Smooth muscle cell (in vitro differentiated cells): ENCODE data around the gene PRPF6. TPM values are rescaled to one million over a fixed set of nuclear protein-coding genes. Genes with fewer than 3 reads are reported as not detected.

ENCODE experiments used
- DNase-seq: peaks from one replicate; lab custom pipeline; 2025; ENCODE audit not compliant: unreplicated experiment; lab: John Stamatoyannopoulos, UW
- H2AFZ ChIP-seq: fragments of 200-600 bp; sonication (generic); 2 replicates; pipeline ENCODE4 v1.6.0; 2016; ENCODE audit warnings: antibody characterized with exemption, low read depth, mild to moderate bottlenecking
- H3F3A ChIP-seq: fragments of 200-600 bp; sonication (generic); 2 replicates; pipeline ENCODE4 v1.6.0; 2017; ENCODE audit warnings: antibody characterized with exemption, low read depth
- H3K27ac ChIP-seq: fragments of 200-600 bp; sonication (generic); 2 replicates; pipeline ENCODE4 v1.5.1; 2016; ENCODE audit warnings: low read depth, mild to moderate bottlenecking
- H3K27me3 ChIP-seq: fragments of 200-600 bp; sonication (generic); 2 replicates; pipeline ENCODE4 v1.6.1; 2016; ENCODE audit warnings: low read depth, mild to moderate bottlenecking
- H3K36me3 ChIP-seq: fragments of 200-600 bp; sonication (generic); 2 replicates; pipeline ENCODE4 v1.5.1; 2016; ENCODE audit warnings: low read depth
- H3K4me1 ChIP-seq: fragments of 200-600 bp; sonication (generic); 2 replicates; pipeline ENCODE4 v1.5.1; 2016; ENCODE audit warnings: low read depth
- H3K4me2 ChIP-seq: fragments of 200-600 bp; sonication (generic); 2 replicates; pipeline ENCODE4 v1.6.0; 2016; ENCODE audit warnings: mild to moderate bottlenecking
- H3K4me3 ChIP-seq: fragments of 200-600 bp; sonication (generic); 2 replicates; pipeline ENCODE4 v1.5.1; 2016; ENCODE audit warnings: mild to moderate bottlenecking
- H3K79me2 ChIP-seq: fragments of 200-600 bp; sonication (generic); 2 replicates; pipeline ENCODE4 v1.6.0; 2016; ENCODE audit warnings: low read depth, mild to moderate bottlenecking
- H3K9ac ChIP-seq: fragments of 200-600 bp; sonication (generic); 2 replicates; pipeline ENCODE4 v1.6.0; 2016; ENCODE audit warnings: low read depth
- H3K9me3 ChIP-seq: fragments of 200-600 bp; sonication (generic); replicated peaks from 2 replicates; pipeline ENCODE4 v1.5.1; 2016; ENCODE audit warnings: low read depth
- H4K20me1 ChIP-seq: fragments of 200-600 bp; sonication (generic); 2 replicates; pipeline ENCODE4 v1.6.0; 2016; ENCODE audit warnings: low read depth
- WGBS: methylation state at CpG from one replicate; pipeline ENCODE4 v1.1.7; 2016; ENCODE audit warnings: low lambda C conversion rate; 5-methylcytosine and 5-hydroxymethylcytosine counted together
- polyA plus RNA-seq: library from polyadenylated mRNA; unstranded; fragments of >200 nt; fragmentation: Nextera tagmentation; extraction: Ambion mirVana; gene quantifications from 2 replicates; pipeline ENCODE4 v1.2.1, GENCODE V29; 2016
- total RNA-seq: library from RNA; depleted of rRNA; stranded (reverse); fragments of >200 nt; gene quantifications from 2 replicates; pipeline ENCODE4 v1.2.3, GENCODE V29; 2014
- TF ChIP-seq, protein P1 (sequence below): fragments of 200-600 bp; sonication (generic); IDR thresholded peaks from 2 replicates; pipeline ENCODE4 v1.5.1; 2017; ENCODE audit warnings: borderline replicate concordance, mild to moderate bottlenecking, antibody characterized with exemption; ENCODE audit not compliant: insufficient read depth, poor library complexity, severe bottlenecking

The PRPF6 gene
- total and polyA plus RNA-seq, 2 experiments from 2014 or later, result 33.3 to 51.2 TPM

DNA sequence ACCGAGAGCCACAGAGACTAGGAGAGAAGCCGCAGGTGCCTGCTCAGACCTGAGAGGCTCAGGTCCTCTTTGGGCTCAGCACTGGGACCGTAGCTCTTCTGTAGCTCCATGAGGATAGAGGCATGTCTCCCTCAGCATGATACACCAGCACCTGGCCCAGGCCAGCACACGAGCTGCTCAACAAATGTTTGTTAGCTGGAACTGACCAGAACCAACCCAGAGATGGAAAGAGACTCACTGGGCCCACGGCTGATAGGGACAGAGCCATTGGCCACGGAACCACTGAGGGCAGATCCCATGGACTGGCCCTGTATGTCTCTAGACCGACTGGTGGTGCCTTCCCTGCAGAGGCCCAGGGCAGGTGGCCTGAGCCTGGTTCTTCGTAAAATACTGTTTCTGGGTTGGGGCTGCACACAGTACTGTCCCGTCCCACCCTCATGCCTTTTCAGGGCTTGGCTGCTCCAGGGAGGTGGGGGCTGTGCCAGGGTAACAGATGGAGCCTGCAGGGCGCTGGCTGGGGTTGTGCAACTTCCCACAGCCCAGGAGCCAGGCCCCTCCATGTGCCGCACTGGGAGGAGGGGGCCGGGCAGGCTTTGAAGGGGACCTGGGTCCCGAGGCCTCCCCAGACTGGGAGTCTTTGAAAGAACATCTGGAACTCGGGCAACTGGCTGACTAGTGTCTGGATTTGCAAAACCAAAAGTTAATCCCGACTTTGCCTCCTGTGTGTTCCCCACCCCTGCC lies 60.3 kb downstream of the PRPF6 start:
- H3K36me3 ChIP-seq, result no peaks in the 10 kb centered on the region
- peaks cover 41% of the 10 kb centered on the region for H3K27me3 ChIP-seq
- TF ChIP-seq, protein P1, sequence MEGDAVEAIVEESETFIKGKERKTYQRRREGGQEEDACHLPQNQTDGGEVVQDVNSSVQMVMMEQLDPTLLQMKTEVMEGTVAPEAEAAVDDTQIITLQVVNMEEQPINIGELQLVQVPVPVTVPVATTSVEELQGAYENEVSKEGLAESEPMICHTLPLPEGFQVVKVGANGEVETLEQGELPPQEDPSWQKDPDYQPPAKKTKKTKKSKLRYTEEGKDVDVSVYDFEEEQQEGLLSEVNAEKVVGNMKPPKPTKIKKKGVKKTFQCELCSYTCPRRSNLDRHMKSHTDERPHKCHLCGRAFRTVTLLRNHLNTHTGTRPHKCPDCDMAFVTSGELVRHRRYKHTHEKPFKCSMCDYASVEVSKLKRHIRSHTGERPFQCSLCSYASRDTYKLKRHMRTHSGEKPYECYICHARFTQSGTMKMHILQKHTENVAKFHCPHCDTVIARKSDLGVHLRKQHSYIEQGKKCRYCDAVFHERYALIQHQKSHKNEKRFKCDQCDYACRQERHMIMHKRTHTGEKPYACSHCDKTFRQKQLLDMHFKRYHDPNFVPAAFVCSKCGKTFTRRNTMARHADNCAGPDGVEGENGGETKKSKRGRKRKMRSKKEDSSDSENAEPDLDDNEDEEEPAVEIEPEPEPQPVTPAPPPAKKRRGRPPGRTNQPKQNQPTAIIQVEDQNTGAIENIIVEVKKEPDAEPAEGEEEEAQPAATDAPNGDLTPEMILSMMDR, result no peak
- no peak for DNase-seq
- H3K4me1 ChIP-seq, result peaks cover 10% of the 10 kb centered on the region
- H3K9me3 ChIP-seq, result no peaks in the 10 kb centered on the region
- WGBS, result 78% methylated on average over 15 of the region's 15 CpGs
- H3F3A ChIP-seq, result peaks cover 6% of the 10 kb centered on the region
- H2AFZ ChIP-seq, result no peak overlapping the region
- H3K79me2 ChIP-seq, result no peaks in the 10 kb centered on the region
- H3K27ac ChIP-seq, result no peak overlapping the region
- no peaks in the 10 kb centered on the region for H4K20me1 ChIP-seq
- H3K9ac ChIP-seq, result no peak overlapping the region
- H3K4me3 ChIP-seq, result no peak overlapping the region
- H3K4me2 ChIP-seq, result peak overlapping the region; percentile 97

DNA sequence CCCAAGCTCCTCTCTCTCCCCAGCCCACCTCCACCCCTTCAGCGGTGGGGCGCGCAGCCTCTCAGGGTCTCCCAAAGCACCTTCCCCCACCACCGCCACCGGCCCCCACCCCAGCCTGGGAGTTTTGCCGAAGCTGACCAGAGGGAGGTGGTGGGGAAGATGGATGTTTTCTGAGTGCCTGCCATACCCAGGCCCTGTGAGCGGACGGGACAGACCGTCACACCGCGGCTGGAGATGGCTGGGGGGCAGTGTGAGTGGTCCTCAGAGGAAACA lies 60.8 kb downstream of the PRPF6 start:
- TF ChIP-seq, protein P1, result no peak
- Histone ChIP-seq H4K20me1 (no peaks in the 10 kb centered on the region), H3K27me3 (peaks cover 41% of the 10 kb centered on the region), H3F3A (peaks cover 6% of the 10 kb centered on the region), H3K9ac (no peak overlapping the region), H3K9me3 (no peaks in the 10 kb centered on the region), H3K27ac (no peak overlapping the region), H2AFZ (no peak overlapping the region), H3K4me2 (peak overlapping the region; percentile 97), H3K4me1 (peaks cover 10% of the 10 kb centered on the region), H3K4me3 (peak overlapping the region; percentile 57), H3K36me3 (no peaks in the 10 kb centered on the region), H3K79me2 (no peaks in the 10 kb centered on the region)
- WGBS, result 56% methylated on average over 9 of the region's 11 CpGs
- DNase-seq, result no peak

DNA sequence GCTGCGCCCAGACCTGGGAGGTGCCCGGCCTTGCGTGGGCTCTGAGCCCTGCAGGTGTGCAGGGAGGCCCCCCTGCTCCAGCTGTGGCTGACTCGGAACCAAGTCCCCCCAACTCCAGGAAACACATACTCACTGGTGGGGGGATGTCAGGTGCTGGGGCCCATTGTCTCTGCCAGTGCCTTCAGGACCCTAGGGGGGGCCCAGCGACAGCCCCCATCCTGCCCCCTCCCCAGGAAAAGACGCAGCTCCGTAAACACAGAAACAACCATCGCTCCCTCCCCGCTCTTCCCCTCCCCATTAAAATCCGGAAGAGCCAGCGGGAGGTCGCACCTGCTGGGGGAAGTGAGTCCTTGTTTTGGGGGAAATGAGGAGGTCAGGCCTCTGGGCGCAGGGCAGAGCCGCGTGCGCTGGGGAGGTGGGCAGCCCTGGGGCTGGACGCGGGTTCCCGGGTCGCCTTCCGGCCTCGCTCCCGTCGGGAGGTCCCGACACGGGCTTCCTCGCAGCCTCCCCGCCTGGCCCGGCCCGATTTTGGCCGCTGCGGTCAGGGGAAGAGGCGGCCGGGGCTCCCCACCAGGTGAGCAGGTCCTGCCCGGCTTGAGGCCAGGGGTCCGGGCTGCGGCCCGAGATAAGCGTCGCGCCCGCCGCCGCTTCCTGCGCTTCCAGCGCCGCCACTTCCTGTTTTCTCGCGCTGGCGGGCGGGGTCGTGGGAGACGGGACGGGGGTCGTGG lies 61.3 kb downstream of the PRPF6 start:
- Histone ChIP-seq H3K9me3 (no peaks in the 10 kb centered on the region), H2AFZ (no peak overlapping the region), H3K4me1 (peaks cover 10% of the 10 kb centered on the region), H3K9ac (no peak overlapping the region), H3K27me3 (peaks cover 43% of the 10 kb centered on the region), H4K20me1 (no peaks in the 10 kb centered on the region), H3K36me3 (no peaks in the 10 kb centered on the region), H3K4me2 (peak overlapping the region; percentile 97), H3K27ac (no peak overlapping the region), H3K79me2 (no peaks in the 10 kb centered on the region), H3F3A (peaks cover 6% of the 10 kb centered on the region), H3K4me3 (peak overlapping the region; percentile 57)
- no peak for DNase-seq
- TF ChIP-seq, protein P1, result no peak
- 10% methylated on average over 47 of the region's 55 CpGs for WGBS
